HG02852 (cell line): Measurements from ENCODE around the gene GALNT10.
"Not testable (repeated sequence)": the region's sequence is repeated elsewhere in the genome, so short reads cannot be mapped to it uniquely, and the experiment has no call there.

Experiments
- ATAC-seq: cut with Tn5 transposase; IDR thresholded peaks from one replicate; pipeline ENCODE4 v1.9.1; 2021; ENCODE audit warnings: mild to moderate bottlenecking, moderate library complexity; ENCODE audit not compliant: unreplicated experiment

The GALNT10 gene

GRCh38 chr5:154344461-154344860 is 153.9 kb downstream of the GALNT10 start:
- no peak for ATAC-seq

GRCh38 chr5:154345255-154345952 is 154.9 kb downstream of the GALNT10 start:
- peak; percentile 82 for ATAC-seq

DNA sequence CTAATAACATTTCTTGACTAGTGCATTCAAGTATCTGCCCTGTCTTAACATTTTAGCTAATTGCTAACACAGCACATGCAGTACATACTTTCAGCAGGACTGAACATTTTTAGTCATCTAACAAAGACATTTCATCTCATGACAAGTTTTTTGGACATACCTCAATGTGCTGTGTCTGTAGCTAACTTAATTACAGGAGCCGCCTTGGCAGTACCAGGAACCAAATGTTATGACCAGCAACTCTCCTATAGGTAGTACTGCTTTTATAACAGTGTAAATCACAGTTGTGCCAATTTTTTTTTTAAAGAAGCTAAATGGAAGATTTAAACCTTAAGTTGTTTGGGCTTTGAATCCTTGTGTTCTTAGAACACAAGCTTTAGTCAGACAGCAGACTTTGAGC is 155.9 kb downstream of the GALNT10 start:
- no peak for ATAC-seq

DNA sequence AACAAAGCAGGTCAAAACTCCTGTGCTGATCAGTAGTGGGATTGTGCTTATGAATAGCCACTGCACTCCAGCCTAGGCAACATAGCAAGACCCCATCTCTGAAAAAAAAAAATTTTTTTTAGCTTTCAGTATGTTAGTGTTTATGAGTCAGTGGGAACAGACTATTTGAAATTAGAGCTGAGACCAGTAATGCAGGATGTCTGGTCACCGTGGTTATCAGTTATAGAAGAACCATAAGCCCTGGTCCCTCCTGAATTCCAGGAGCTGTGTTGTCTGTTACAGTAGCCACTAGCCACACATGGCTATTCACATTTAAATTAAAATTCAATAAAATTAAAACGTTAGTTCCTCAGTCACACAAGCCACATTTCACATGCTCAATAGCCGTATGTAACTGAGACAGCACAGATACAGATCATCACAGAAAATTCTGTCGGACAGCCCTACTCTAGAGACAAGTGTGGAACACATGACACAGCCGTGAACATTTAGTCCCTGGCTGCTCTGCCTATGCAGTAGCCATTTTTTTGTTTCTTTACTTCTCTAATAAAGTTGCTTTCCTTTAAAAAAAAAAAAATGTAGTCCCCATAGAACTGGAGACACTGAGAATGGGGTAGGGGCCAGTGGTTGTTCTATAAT is 159.2 kb downstream of the GALNT10 start:
- ATAC-seq = no peak

- ATAC-seq = no peak
Measured at GRCh38 chr5:154351141-154351540, 160.6 kb downstream of the GALNT10 start.

DNA sequence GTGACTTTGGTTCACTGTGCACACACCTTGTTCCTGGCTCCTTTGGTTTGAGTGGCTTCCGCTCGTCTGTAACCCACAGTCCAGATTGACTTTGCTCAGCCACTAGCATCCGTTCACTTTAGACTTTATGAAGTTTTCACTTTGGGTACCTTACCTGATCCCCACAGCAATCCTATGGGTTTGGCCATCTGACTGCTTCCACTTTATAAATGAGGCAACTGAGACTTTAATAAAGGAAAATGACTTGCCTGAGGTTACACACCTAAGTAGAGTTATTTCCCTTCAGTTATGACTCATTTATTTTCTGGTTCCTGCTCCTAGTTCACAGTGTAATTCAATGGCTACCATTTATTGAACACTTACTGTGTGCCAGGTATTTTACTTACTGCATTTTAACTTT is 161.0 kb downstream of the GALNT10 start:
- peak; percentile 65 for ATAC-seq

DNA sequence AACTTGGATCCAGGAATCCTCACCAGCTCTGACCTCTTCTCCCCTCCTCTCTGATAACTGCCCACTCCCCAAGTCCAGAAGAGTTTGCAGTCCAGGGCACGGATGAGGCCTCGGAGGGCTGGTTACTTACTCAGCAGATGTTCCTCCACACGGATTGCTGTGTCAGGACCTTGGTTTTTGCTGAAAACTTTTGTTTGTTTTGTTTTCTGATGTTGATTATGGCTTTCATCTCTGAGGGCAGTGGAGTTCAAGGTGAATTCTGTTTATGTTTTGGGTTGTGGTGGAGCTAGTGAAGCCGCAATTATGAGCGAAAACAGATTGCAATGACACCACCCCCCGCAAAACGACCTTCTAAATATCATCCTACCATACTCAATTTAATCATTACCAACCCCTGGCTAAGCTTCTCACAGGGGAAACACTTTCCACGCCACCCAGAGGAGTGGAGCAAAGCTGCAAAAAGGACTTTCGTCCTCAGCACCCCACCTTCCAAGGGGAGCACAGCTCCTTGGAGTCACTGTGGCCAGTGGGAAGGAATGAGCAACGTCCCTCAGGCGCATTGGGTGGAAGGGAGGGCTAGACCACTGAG is 162.5 kb downstream of the GALNT10 start:
- no peak for ATAC-seq

GRCh38 chr5:154355129-154355611 is 164.6 kb downstream of the GALNT10 start:
- no peak for ATAC-seq

DNA sequence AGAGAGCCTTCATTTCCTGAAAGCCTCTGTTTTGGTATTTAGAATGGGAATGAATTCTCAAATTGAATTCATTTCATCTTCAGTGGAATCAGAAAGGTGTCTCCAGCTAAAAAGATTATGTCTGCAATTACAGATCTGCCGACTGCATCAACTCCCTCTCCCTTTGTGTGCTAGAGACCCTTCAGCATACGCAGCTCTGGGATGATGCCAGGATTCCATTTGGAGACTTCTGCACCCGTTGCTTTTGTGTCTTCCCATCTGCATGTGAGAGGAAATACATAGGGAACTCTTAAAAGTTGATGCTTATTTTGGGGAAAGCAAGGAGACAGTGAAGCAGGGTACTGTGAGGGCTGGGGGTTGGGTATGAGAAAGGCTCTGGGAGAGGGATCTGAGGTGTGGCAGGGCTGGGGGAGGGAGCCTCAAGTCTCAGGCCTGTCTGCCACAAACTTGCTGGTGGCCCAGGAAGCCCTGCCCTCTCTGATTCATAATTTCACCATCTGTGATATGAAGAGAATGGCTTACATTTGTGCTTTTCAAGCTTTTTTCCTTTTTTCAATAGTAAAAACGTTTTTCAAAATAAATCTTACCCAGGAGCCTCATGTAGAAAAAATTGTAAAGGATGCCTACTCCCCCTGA is 165.6 kb downstream of the GALNT10 start:
- no peak for ATAC-seq

GRCh38 chr5:154356958-154357357 is 166.4 kb downstream of the GALNT10 start:
- ATAC-seq = no peak

DNA sequence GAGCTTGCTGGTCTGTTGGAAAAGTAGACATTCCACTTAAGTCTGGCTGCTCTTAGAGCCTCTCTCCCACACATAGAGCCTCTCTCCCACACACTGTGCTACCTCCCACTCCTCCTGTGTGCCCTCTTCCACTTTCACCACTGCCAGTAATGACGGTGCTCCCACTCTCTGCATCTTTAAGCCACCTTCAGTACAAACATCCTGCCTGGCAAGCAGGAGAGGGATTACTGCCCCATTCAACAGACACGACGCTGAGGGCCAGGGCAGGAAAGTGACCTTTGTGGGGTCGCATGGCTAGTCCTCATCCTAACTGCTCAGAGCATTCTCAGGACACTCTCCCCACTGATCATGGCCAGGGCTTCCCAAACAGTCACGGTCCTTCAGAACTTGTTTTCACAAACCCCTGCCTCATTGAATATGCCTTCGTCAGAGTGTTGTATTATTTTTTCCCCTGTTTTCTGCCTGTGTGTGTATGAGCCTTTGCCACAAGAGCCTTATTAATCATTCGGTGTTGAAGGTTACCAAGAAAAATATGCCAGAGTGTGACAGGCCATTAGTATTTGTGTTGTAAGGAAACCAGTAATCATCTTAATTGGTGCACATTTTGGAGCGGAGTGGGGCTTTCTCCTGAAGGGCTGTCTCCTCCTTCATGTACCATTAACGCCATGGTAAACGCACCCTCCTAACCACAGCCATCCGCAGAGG is 168.1 kb downstream of the GALNT10 start:
- ATAC-seq = no peak

GRCh38 chr5:154359221-154359573 is 168.7 kb downstream of the GALNT10 start:
- no peak for ATAC-seq

DNA sequence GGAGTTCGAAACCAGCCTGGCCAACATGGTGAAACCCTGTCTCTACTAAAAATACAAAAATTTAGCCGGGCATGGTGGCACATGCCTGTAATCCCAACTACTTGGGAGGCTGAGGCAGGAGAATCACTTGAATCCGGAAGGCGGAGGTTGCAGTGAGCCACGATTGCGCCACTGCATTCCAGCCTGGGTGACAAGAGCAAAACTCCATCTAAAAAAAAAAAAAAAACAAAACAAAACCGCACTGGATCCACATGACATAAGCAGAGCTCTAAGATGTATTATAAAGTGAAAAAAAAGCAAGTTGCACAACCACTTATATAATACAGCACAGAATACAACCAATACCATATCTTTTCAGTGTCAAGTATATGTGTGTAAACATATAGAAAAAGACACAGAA is 169.7 kb downstream of the GALNT10 start:
- not testable (repeated sequence) for ATAC-seq

- no peak for ATAC-seq
Measured at GRCh38 chr5:154363411-154363810, 172.9 kb downstream of the GALNT10 start.

GRCh38 chr5:154364771-154365170 is 174.2 kb downstream of the GALNT10 start:
- ATAC-seq = no peak

- no peak for ATAC-seq
Measured at GRCh38 chr5:154365823-154366222, 175.3 kb downstream of the GALNT10 start.

- no peak for ATAC-seq
Measured at GRCh38 chr5:154366353-154366752, 175.8 kb downstream of the GALNT10 start.

- ATAC-seq = peak; percentile 57
Measured at GRCh38 chr5:154367101-154367500, 176.6 kb downstream of the GALNT10 start.

GRCh38 chr5:154368041-154368800 is 177.7 kb downstream of the GALNT10 start:
- no peak for ATAC-seq

GRCh38 chr5:154369682-154370081 is 179.1 kb downstream of the GALNT10 start:
- no peak for ATAC-seq
